Activated CD8-positive, alpha-beta memory T cell treated with anti-CD3 and anti-CD28 coated beads for 24 hours (primary cell): ENCODE data around the gene DNMT3B.

Experiments
- DNase-seq: peaks from one replicate; pipeline ENCODE4 v3.0.0-alpha.2; 2020

DNMT3B gene

GRCh38 chr20:32828029-32828680 is 66.0 kb downstream of the DNMT3B start:
- DNase-seq: no peak

- DNase-seq: no peak
These were observed 67.3 kb downstream of the DNMT3B start for GRCh38 chr20:32829311-32830005.

GRCh38 chr20:32830437-32830836 is 68.3 kb downstream of the DNMT3B start:
- no peak for DNase-seq

GRCh38 chr20:32831982-32832381 is 69.8 kb downstream of the DNMT3B start:
- no peak for DNase-seq

GRCh38 chr20:32832664-32833063 is 70.5 kb downstream of the DNMT3B start:
- DNase-seq: no peak

- DNase-seq: no peak
These were observed 72.8 kb downstream of the DNMT3B start for GRCh38 chr20:32834972-32835371.

- DNase-seq: no peak
These were observed 75.0 kb downstream of the DNMT3B start for GRCh38 chr20:32837157-32837556.

GRCh38 chr20:32839227-32839981 is 77.2 kb downstream of the DNMT3B start:
- DNase-seq: no peak

- DNase-seq: no peak
These were observed 77.7 kb downstream of the DNMT3B start for GRCh38 chr20:32839982-32840285.

GRCh38 chr20:32841174-32841573 is 79.0 kb downstream of the DNMT3B start:
- no peak for DNase-seq

GRCh38 chr20:32841632-32842031 is 79.4 kb downstream of the DNMT3B start:
- DNase-seq: no peak

- DNase-seq: no peak
These were observed 80.7 kb downstream of the DNMT3B start for GRCh38 chr20:32842688-32843524.

GRCh38 chr20:32845786-32846185 is 83.6 kb downstream of the DNMT3B start:
- DNase-seq: no peak

- DNase-seq: no peak
These were observed 84.7 kb downstream of the DNMT3B start for GRCh38 chr20:32846852-32847251.

GRCh38 chr20:32847964-32848363 is 85.8 kb downstream of the DNMT3B start:
- DNase-seq: no peak

- no peak for DNase-seq
These were observed 86.7 kb downstream of the DNMT3B start for GRCh38 chr20:32848846-32849245.

GRCh38 chr20:32849577-32849976 is 87.4 kb downstream of the DNMT3B start:
- no peak for DNase-seq

GRCh38 chr20:32855387-32855786 is 93.2 kb downstream of the DNMT3B start:
- no peak for DNase-seq

GRCh38 chr20:32858189-32858588 is 96.0 kb downstream of the DNMT3B start:
- DNase-seq: no peak
